D721Med (cell line): ENCODE data around the gene AGPAT3.

Experiments
- DNase-seq: peaks from one replicate; pipeline ENCODE4 v3.0.0; 2011; ENCODE audit warnings: low spot score; ENCODE audit not compliant: insufficient read length
- FAIRE-seq: peaks from 2 replicates; lab custom pipeline; 2011; peaks lifted over from hg19 to GRCh38; lab: Jason Lieb, UNC
- CTCF ChIP-seq: IDR thresholded peaks from 2 replicates; pipeline ENCODE4 v1.5.1; 2012; ENCODE audit warnings: mild to moderate bottlenecking, control low read depth; ENCODE audit not compliant: insufficient read depth; ENCODE audit errors: missing control alignments

Gene AGPAT3

GRCh38 chr21:43985690-43986251 is 120.7 kb downstream of the AGPAT3 start:
- FAIRE-seq (no peak), DNase-seq (no peak)
- TF ChIP-seq CTCF: no peak

GRCh38 chr21:43986544-43987451 is 121.8 kb downstream of the AGPAT3 start:
- TF ChIP-seq CTCF: no peak
- no peak for DNase-seq
- no peak for FAIRE-seq

- FAIRE-seq: no peak
- no peak for TF ChIP-seq CTCF
- no peak for DNase-seq
Observed at GRCh38 chr21:43987509-43987908, 122.5 kb downstream of the AGPAT3 start.

GRCh38 chr21:43988016-43988415 is 123.0 kb downstream of the AGPAT3 start:
- FAIRE-seq: no peak
- no peak for DNase-seq
- no peak for TF ChIP-seq CTCF

GRCh38 chr21:43988506-43989230 is 123.6 kb downstream of the AGPAT3 start:
- no peak for FAIRE-seq
- no peak for TF ChIP-seq CTCF
- DNase-seq: no peak

GRCh38 chr21:43989401-43989800 is 124.4 kb downstream of the AGPAT3 start:
- DNase-seq (no peak), FAIRE-seq (no peak)
- no peak for TF ChIP-seq CTCF
